Ureter (tissue), 1 donor: ENCODE data around the gene MED27. TPM values are rescaled to one million over a fixed set of nuclear protein-coding genes. Genes with fewer than 3 reads are reported as not detected.

Source experiments
- DNase-seq: peaks from one replicate; pipeline ENCODE4 v3.0.0-alpha.2; 2020; ENCODE audit warnings: low spot score
- total RNA-seq: library from RNA; stranded (reverse); gene quantifications from one replicate; pipeline ENCODE4 v1.2.4, GENCODE V29; 2023
- donor health status: DM: yes; HTN: yes; CAD: no.

The MED27 gene
- total RNA-seq = 25.9 TPM

DNA sequence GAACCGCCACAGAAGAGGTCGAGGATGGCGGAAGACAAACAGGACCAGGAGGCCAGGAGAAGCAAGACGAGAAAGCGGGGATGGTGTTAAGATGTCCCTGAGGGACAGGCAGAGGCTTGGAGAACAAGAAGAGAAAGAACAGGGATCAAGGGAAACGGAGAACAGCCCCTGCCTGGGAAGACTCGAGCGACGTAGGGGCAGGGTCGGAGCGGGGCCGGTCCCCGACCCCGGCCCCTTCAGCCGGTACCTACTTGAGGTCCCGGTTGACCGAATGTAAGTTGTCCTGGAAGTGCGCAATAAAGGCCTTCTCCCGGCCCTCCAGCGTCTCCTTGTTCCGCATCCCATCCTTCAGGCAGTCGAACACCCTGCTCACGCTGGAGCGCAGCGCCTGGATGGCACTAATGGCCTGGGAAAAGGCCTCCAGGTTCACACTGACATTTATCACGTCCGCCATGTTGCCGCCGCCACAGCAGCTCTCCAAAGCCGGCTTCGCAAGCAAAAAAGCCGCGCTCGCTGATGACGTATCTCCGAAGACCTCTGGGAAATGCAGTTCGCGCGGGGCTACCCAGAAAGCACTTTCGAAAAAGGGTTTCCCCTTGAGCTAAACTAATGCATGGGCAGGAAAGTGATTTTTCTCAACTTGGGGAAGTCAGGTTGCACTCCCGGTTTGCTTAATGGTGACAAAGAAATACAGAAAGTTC, at the start of gene MED27:
Gene MED27, minus strand, starts transcription at position 477 of the 701 bp plus-strand sequence. Its CDS starts 23 bp downstream, at position 454.
- peak; percentile 92 for DNase-seq

- no peak for DNase-seq
Observed at GRCh38 chr9:132127888-132128534, 48.3 kb upstream of the MED27 start.

- DNase-seq = no peak
Observed at GRCh38 chr9:132126680-132127236, 47.1 kb upstream of the MED27 start.

- DNase-seq = no peak
Observed at GRCh38 chr9:132125944-132126679, 46.4 kb upstream of the MED27 start.

DNA sequence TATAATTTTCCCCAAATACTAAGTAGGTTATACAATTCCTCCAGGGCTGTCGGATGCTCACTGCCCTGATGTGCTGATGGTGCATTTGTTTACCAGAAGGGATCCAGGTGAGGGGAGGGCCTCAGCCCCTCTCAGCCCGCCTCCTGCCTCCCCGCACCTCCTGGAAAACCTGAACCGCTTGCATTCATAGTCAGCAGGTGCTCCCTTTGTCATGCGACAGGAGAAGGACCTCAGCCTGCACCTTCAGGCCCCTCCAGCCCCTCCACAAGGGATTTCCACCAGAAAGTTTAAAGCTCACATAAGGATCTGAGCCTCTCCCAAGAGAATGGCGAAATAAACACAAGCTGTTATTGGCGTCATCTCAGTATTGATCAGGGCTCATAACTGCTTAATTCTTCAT, 45.7 kb upstream of the MED27 start:
- no peak for DNase-seq

DNA sequence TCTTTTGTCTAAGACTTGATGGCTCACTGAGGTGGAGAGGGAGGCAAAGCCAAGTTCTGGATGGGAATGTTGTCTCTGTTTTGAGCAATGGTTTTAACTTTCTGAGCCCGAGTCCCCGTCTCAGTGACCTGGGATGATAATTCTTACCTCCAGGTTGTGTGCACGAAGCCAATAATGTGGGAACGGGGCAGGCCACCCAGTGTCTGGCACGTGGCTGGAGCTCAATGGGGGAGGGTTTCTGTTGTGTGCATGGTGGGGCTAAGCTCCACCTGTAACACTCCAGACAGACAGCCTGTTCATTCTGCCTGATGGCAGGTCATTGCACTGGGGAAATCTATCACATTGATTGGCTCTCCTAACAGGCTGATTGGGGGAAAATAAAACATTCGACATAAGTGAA, 45.1 kb upstream of the MED27 start:
- DNase-seq = no peak

DNA sequence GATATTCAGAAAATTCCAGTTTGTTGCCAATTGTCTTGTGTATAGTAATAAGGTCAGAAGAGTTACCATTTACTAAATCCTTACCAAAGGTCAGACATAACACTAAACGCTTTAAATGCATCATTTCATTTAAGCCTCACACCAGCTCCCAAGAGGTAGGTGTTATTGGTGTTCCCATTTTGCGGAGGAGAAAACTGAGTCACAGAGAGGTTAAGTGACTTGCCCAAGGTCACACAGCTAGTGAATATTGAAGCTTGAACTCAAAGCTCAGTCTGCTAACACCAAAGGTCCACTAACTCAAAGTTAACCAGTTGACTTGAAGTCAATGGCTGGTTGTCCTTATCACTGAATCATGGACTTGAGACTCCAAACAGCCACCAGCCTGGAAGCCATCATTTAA, 41.4 kb upstream of the MED27 start:
- DNase-seq = no peak

DNA sequence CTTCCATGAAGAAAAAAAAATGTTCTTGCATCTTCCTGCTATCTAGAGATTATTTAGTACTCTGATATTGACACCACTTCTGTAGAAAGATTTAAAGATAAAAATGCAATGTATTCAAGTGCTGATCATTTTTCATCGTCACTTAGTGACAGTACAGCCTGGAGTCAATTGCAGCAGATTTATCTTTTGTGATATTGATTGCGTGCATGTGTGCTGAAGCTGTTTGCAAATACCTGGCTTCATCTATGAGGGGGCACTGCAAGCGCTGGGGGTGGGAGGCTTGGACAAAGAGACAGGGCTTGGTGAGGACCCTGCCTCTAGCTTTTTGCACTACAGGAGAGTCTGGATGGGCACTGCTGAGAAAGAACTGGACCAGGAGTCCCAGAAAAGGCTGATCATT, 38.0 kb upstream of the MED27 start:
- no peak for DNase-seq

DNA sequence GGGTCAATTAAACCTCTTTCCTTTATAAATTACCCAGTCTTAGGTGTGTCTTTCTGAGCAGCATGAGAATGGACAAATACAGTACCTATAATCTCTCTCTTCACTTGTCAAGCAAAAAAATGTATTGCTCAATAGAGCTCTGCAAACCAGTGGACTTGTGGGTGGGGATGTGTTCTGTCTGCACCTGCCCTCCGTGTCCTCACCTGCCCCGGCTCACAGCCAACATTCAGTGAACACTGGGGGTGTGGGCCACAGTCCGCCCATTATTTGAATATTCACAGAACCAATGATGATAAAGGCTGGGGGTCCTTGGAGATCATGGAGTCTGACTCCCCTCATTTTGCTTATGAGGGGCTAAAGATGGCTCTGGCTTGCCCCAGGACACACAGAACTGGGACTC, 36.9 kb upstream of the MED27 start:
- no peak for DNase-seq

DNA sequence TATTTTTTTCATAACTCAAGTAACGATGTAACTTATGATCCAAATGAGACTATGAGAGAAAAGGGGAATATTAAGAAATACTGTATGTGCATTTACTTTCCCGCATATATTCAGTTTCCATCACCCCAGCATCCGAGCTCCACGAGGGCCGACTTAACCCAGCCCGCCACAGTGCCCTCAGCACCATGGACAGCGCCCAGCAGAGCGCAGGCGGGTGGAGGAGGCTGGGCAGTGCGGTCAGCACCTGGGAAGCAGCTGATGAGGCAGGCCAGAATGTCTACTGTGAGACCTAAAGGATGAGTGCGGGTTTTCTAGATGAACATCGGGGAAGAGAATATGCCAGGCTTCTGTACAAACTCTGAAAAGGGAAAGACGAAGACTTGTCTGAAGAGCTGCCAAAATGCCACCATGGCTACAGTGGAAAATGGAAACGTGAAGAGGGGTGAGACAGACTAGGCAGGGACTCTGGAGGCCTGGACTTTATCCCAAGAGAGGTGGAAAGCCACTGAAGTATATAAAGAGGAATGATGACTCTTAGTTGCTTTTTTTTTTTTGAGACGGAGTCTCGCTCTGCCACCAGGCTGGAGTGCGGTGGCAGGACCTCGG, 34.5 kb upstream of the MED27 start:
- peak; percentile 55 for DNase-seq

DNA sequence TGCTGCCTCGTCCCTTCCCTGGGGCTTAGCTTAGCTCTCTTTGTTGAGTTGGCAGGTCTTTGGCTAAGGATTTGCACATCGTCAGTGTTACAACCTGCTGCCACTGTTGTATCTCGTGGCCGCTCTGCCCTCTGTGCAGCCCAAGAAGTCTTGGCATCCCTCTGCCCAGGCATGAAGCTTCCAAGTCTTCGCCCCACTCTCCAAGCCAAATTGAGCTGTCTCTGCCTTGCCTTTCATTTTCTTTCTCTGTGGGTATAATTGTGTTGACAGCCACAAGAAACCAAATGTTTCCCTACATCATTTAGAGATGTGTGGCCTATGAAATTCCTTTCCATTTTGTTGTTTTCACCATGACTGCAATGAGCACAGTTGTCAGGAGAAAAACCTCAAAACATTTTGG, 29.6 kb upstream of the MED27 start:
- no peak for DNase-seq

DNA sequence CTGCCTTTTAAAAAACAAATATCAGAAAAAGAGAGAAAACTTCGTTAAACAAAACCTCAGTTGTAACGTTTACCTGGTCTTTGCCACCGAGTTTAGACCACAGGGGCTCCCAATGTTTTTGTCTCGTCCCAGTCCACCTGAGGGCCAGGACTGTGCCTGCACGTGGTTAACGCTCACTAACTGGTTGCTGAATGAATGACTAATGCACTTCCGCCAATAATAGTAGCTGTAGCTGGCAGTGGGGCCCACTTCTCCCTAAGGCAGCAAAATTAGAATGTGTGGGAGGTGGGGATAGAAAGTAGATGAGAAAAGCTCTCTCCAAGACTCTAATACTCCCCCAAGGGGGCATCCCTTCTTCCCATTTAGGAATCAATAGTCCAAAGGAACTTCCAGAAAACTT, 29.1 kb upstream of the MED27 start:
- no peak for DNase-seq

- no peak for DNase-seq
Observed at GRCh38 chr9:132099741-132100407, 20.2 kb upstream of the MED27 start.

- DNase-seq = no peak
Observed at GRCh38 chr9:132099167-132099566, 19.5 kb upstream of the MED27 start.

DNA sequence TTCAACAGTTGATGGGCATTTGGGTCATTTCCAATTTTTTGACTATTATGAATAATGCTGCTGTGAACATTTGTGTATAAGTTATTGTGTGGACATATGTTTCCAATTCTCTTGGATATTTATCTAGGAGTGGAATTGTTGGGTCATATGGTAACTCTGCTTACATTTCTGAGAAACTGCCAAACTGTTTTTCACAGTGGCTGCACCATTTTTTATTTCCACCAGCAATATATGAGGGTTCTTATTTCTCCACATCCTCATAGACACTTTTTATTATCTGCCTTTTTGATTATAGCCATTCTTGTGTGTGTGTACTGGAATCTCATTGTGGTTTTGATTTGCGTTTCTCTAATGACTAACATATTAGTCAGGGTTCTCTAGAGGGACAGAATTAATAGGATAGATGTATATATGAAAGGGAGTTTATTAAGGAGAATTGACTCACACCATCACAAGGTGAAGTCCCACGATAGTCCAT, 14.7 kb upstream of the MED27 start:
- no peak for DNase-seq

DNA sequence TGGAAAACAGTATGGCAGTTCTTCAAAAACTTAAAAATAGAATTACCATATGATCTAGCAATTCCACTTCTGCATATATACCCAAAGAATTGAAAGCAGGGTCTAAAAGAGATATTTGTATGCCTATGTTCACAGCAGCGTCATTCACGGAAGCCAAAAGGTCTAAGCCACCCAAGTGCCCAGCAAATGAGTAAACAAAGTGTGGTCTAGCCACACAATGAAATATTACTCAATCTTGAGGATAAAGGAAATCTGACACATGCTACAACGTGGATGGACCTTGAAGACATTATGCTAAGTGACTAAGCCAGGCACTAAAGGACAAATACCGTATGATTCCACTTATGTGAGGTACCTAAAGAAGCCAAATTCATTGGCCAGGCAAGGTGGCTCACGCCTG, 11.1 kb upstream of the MED27 start:
- DNase-seq = no peak

GRCh38 chr9:132087438-132088030, 7.9 kb upstream of the MED27 start:
- DNase-seq = no peak

DNA sequence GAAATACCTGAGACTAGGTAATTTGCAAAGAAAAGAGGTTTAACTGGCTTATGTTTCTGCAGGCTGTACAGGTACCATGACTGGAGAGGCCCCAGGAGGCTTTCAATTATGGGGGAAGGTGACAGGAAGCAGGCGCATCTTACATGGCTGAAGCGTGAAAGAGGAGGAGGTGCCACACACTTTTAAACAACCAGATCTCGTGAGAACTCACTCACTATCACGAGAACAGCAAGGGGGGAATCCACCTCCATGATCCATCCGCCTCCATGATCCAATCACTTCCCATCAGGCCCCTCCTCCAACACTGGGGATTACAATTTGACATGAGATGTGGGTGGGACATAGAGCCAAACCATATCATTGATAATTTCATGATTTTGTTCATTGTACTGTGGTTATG, 2.5 kb upstream of the MED27 start:
- DNase-seq = no peak

GRCh38 chr9:132078699-132079356, 839 bp downstream of the MED27 start:
- no peak for DNase-seq

- DNase-seq = no peak
Observed at GRCh38 chr9:132077881-132078698, 1.6 kb downstream of the MED27 start.
